AG09309 (cell line): ENCODE measurements around the gene SDF2.

ENCODE experiments used
- DNase-seq: peaks from one replicate; pipeline ENCODE4 v3.0.0-alpha.2; 2010; ENCODE audit warnings: low read depth
- H3K4me3 ChIP-seq: 2 replicates; pipeline ENCODE4 v1.5.1; 2011; ENCODE audit warnings: mild to moderate bottlenecking, low read depth, low read length, moderate library complexity; ENCODE audit not compliant: control insufficient read depth
- TF ChIP-seq, protein P1 (sequence below): IDR thresholded peaks from 2 replicates; pipeline ENCODE4 v1.5.1; 2011; ENCODE audit warnings: mild to moderate bottlenecking, low read depth, low read length, inconsistent platforms; ENCODE audit not compliant: insufficient read depth, control insufficient read depth; ENCODE audit errors: missing control alignments

The SDF2 gene

DNA sequence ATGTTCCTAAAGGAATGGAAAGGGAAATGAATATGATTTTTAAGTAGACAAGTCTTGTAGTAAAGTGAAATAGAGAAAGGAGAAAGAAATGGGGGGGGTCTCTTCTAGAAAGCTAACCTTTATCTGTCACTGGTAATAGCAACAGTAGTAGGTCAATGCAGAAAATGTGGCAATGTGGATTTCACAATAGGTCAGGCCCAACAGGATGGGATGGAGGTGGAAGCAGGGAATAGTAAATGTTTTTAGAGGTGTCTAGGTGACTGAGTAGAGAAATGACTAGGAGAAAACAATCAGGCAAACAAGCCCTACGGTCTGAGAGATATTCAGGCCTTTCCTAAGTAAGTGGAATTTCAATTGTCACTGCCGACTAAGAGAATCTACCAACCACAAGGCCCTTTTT lies 41.7 kb downstream of the SDF2 start:
- DNase-seq: no peak
- TF ChIP-seq, protein P1, sequence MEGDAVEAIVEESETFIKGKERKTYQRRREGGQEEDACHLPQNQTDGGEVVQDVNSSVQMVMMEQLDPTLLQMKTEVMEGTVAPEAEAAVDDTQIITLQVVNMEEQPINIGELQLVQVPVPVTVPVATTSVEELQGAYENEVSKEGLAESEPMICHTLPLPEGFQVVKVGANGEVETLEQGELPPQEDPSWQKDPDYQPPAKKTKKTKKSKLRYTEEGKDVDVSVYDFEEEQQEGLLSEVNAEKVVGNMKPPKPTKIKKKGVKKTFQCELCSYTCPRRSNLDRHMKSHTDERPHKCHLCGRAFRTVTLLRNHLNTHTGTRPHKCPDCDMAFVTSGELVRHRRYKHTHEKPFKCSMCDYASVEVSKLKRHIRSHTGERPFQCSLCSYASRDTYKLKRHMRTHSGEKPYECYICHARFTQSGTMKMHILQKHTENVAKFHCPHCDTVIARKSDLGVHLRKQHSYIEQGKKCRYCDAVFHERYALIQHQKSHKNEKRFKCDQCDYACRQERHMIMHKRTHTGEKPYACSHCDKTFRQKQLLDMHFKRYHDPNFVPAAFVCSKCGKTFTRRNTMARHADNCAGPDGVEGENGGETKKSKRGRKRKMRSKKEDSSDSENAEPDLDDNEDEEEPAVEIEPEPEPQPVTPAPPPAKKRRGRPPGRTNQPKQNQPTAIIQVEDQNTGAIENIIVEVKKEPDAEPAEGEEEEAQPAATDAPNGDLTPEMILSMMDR: no peak
- no peak overlapping the region for H3K4me3 ChIP-seq

DNA sequence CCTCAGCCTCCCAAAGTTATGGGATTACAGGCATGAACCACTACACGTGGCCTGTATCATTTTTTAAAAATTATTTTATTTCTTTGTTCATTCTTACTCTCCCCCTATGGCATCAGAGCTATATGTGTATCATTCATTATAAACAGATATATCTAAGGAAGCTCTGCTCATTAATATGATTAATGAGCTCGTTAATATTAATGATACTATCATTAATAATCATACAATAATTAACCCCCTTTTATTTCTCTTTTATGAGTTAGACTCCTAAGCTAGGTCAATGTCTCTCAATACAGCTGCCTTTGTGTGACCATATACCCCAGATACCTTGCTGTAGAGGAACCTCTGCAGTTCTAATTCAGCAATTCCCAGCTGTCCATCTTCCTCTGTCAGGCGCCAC lies 43.2 kb downstream of the SDF2 start:
- DNase-seq: no peak
- TF ChIP-seq, protein P1: no peak

DNA sequence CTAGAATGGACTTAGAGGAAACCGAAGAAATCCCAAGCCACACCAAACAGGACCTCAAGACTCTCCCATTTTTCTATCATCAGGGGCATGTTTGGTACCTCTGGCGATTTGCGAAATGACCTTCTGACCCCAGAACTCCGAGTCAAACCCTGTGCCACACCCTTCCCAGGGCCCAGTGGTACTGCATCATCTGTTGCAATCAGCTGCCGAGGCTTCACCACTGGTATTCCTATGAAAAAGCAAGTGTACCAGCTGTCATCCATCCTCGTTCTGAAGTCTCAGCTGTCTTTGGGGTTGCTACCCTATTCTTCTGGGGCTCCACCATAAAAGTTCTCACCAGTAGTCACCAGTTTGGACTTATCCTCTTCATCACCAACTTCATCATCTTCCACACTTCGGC lies 45.4 kb downstream of the SDF2 start:
- no peak for DNase-seq
- TF ChIP-seq, protein P1: no peak

More for the DNA sequence above, 43.2 kb downstream of the SDF2 start:
- H3K4me3 ChIP-seq: no peak overlapping the region

DNA sequence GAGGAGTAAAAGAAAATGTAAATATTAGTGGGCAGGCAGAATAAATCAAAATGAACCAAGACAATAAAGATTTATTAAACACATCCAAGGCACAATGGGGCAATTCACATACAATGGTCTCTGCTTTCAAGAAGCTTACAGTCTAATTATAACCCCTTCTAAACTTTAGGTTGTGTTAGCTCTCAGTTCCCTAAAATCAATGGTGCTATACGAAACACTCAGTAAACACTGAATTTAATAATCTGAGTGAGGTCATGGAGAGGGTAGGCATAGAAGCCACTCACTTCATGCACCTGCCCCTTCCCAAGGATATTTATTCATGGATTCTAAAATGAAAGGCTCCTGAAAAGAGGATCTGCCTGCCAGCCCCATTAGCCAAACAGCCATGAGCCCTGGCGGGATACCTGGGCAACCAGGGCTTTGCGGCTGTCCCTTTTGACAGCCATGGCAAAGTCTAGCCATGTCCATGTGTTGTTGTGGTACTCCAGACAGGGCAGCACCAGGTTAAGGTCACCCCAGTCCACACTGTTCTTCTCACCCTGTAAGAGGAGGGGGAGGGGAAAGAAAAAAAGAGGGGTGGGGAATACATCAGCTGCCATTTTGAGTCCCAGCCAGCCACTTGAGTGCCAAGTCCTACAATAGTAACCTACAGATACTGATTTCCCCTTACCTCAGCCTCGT lies 46.3 kb downstream of the SDF2 start:
- no peak for DNase-seq
- TF ChIP-seq, protein P1: no peak

More for the DNA sequence above, 45.4 kb downstream of the SDF2 start:
- H3K4me3 ChIP-seq: no peak overlapping the region

DNA sequence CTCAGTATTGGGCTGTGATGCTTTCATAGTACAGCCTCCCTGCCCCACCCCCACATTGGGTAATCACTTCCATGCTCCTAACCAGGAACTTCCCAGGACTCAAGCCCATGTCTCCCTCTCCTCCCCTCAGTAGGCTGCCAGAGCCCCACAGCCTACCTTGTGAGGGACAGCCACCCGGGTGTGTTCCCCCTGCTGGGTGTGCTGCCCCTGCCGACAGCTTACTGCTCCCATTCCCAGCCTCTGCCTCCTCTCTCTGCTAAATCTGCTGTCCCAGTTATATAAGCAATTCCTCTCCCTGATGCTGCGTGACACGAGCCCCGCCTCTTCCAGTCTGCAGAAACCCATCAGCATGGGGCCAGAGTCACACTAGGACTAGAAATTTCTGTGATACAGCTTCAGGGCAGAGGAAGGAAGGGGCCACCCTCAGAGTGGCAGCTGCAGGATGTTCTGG lies 47.8 kb downstream of the SDF2 start, which contains the start of gene RSKR:
Gene RSKR, minus strand, starts transcription at position 255 of the 451 bp plus-strand sequence. Its CDS starts 24 bp downstream, at position 231.
- TF ChIP-seq, protein P1: no peak

More for the DNA sequence above, 46.3 kb downstream of the SDF2 start:
- no peak overlapping the region for H3K4me3 ChIP-seq

DNA sequence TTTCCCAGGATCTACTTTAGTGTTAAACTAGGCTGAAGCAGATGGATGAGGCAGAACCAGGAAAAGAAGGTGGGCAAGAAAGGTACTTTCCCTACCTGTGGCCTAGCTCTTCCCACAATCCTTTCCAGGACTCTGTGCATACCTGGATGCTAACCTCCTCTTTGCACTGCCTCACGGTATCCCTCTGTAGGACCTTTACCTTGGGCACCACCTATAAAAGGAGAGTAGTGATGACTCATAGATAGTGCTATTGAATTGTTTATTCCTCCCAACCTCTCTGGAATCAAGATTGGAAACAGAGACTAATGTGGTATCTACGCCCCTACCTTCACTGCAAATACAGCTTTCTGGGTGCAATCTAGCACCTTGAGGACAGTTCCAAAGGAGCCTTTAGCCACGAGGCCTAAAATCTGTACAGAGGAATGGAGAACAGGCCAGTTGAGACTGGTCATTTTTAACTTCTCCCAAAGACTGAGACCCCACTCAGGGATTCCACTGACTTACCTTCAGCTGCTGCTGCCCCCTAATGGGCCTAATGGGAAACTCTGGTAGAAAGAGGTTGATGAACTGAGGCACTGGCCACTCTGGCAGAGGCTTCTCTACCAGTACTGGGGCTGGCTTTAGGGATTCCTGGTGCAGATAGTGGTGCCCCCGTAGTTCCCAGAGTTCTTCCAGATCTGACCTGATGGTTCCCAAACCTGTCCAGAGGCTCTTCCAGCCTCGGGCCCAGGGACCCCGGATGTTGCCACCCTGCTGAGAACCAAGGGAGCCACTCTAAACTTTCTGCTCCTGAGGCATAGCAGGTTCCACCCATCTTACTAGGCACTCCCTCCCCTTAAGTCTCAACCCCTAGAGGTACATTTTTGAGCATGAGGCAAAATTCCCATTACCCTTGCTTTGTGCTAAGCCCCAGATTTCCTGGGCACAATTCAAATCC lies 48.5 kb downstream of the SDF2 start:
- H3K4me3 ChIP-seq: no peak overlapping the region
- TF ChIP-seq, protein P1: peak; percentile 75
- DNase-seq: no peak

More for the DNA sequence above, 47.8 kb downstream of the SDF2 start, which contains the start of gene RSKR:
- no peak within 1 kb of the TSS for H3K4me3 ChIP-seq
- no peak for DNase-seq
